Stimulated activated CD8-positive, alpha-beta memory T cell treated with anti-CD3 and anti-CD28 coated beads, Interleukin-2, amount 100 ng/mL, for 48 hours (primary cell): ENCODE results near the gene DRG2.

ENCODE experiments used
- DNase-seq, 2 donors: peaks; one replicate each; pipeline ENCODE4 v3.0.0-alpha.2; 2020; ENCODE audit warnings: low read depth in 2 of 2

DRG2 gene

GRCh38 chr17:18074566-18075272, 13.0 kb upstream of the DRG2 start:
- DNase-seq: no peak

GRCh38 chr17:18076936-18077335, 10.8 kb upstream of the DRG2 start:
- DNase-seq: no peak

GRCh38 chr17:18079543-18079942, 8.2 kb upstream of the DRG2 start:
- DNase-seq: no peak

- no peak for DNase-seq
These were observed 3.5 kb upstream of the DRG2 start for GRCh38 chr17:18084256-18084655.

- DNase-seq: no peak
These were observed 1.9 kb downstream of the DRG2 start for GRCh38 chr17:18089613-18090012.

- DNase-seq: peak in 1 of 2 donors; percentile 10
These were observed 6.1 kb downstream of the DRG2 start for GRCh38 chr17:18093616-18094408.

- no peak for DNase-seq
These were observed 6.7 kb downstream of the DRG2 start for GRCh38 chr17:18094409-18094807.

GRCh38 chr17:18099516-18099915, 11.8 kb downstream of the DRG2 start:
- no peak for DNase-seq

GRCh38 chr17:18100616-18101015, 12.9 kb downstream of the DRG2 start:
- no peak for DNase-seq

- no peak for DNase-seq
These were observed 14.1 kb downstream of the DRG2 start for GRCh38 chr17:18101828-18102227.

GRCh38 chr17:18102640-18103039, 14.9 kb downstream of the DRG2 start:
- no peak for DNase-seq

GRCh38 chr17:18105027-18105426, 17.3 kb downstream of the DRG2 start:
- DNase-seq: no peak

- no peak for DNase-seq
These were observed 17.8 kb downstream of the DRG2 start for GRCh38 chr17:18105595-18105994.

GRCh38 chr17:18106211-18106610, 18.5 kb downstream of the DRG2 start:
- DNase-seq: no peak

- no peak for DNase-seq
These were observed 19.5 kb downstream of the DRG2 start for GRCh38 chr17:18107061-18107790.

- no peak for DNase-seq
These were observed 20.2 kb downstream of the DRG2 start for GRCh38 chr17:18107971-18108370.

GRCh38 chr17:18108401-18109312, 20.9 kb downstream of the DRG2 start, which contains the start of gene MYO15A:
Gene MYO15A, plus strand, starts transcription at chr17:18108756. Its CDS starts 10,045 bp downstream, at chr17:18118801.
- DNase-seq: no peak

GRCh38 chr17:18109935-18110485, 22.3 kb downstream of the DRG2 start:
- no peak for DNase-seq

GRCh38 chr17:18110636-18111145, 22.9 kb downstream of the DRG2 start:
- no peak for DNase-seq

- no peak for DNase-seq
These were observed 23.7 kb downstream of the DRG2 start for GRCh38 chr17:18111330-18111971.
